Measurements from ENCODE around the gene NAP1L5. TPM values are rescaled to one million over a fixed set of nuclear protein-coding genes. Genes with fewer than 3 reads are reported as not detected.

The NAP1L5 gene
- total and polyA plus RNA-seq, 9 of the 15 experiments (the other 6 are each of a cell fraction or from before 2014, with no cell fraction given), result 2.4 to 10.6 (median 7.0) TPM

- TF ChIP-seq, protein P1, sequence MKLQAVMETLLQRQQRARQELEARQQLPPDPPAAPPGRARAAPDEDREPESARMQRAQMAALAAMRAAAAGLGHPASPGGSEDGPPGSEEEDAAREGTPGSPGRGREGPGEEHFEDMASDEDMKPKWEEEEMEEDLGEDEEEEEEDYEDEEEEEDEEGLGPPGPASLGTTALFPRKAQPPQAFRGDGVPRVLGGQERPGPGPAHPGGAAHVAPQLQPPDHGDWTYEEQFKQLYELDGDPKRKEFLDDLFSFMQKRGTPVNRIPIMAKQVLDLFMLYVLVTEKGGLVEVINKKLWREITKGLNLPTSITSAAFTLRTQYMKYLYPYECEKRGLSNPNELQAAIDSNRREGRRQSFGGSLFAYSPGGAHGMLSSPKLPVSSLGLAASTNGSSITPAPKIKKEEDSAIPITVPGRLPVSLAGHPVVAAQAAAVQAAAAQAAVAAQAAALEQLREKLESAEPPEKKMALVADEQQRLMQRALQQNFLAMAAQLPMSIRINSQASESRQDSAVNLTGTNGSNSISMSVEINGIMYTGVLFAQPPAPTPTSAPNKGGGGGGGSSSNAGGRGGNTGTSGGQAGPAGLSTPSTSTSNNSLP (IDR thresholded peaks at IDR 0.05; ENCODE audit: borderline replicate concordance, low read depth, low read length), result peak; percentile 7; the same call in 1 of the 2 replicates
- peak; percentile 54; the same call in 1 of the 2 replicates for TF ChIP-seq TCF3 (CRISPR knock-in tag; IDR thresholded peaks at IDR 0.05)
- TF ChIP-seq MED1 (CRISPR knock-in tag; IDR thresholded peaks at IDR 0.05; ENCODE audit: borderline replicate concordance), result no peak
- peak; percentile 35; the same call in 1 of the 2 replicates for TF ChIP-seq NCOR1 (IDR thresholded peaks at IDR 0.05)
- TF ChIP-seq CBFA2T2 (conservative IDR thresholded peaks at IDR 0.05), result peak; percentile 64
Measured at GRCh38 chr4:88702782-88703181, 5.2 kb upstream of the NAP1L5 start (continued).

DNA sequence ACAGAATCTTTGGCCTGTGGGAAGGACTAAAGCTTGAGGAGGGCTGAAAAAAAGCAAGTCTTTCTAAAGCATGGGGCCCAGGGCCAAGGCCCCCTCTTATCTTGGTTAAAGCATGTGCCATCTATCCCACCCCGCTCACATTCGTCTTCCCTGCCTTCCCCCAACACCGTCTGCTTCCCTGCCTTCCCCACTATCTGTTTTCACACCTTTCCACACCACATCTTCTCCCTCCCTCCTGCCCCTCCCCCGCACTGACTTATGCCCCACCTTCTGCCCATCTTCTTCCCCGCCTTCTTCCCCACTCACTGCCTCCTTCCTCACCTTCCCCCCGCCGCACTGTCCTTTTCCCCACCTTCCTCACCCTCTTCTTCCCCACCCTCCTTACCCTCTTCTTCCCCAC lies 890 bp upstream of the NAP1L5 start:
- H3K27ac ChIP-seq (ENCODE audit: extremely low read depth, low read depth, low read length), result peak overlapping the region; percentile 50; the same call in 2 of the 3 replicates
- H3K4me3 ChIP-seq, result no peak overlapping the region
- no peaks in the 10 kb centered on the region for H3K27me3 ChIP-seq (ENCODE audit: control insufficient read depth in 2 of 2, insufficient read depth in 2 of 2, low read length in 2 of 2)
- H3K9me1 ChIP-seq (ENCODE audit: control insufficient read depth, insufficient read depth, low read length), result no peaks in the 10 kb centered on the region
- intact Hi-C loops (cut with micrococcal nuclease), result no loop called here
- H3K36me3 ChIP-seq (ENCODE audit: control insufficient read depth, insufficient read depth, low read length), result no peaks in the 10 kb centered on the region
- peaks cover 8 to 14% of the 10 kb centered on the region in 2 experiments; a peak in 4 of 5 replicates for H3K4me1 ChIP-seq (replicated peaks in 1 of 2; ENCODE audit: control insufficient read depth in 2 of 2, insufficient read depth in 2 of 2, low read length in 2 of 2)
- BruUV-seq (replicated peaks), result no TSS peak
- ChIA-PET CTCF (ENCODE audit: low intra/inter-chr PET ratio) (no interaction called here), POLR2A (no interaction called here)
- peak overlapping the region; percentile 68; the same call in 1 of the 2 replicates for H3K4me2 ChIP-seq (ENCODE audit: insufficient read depth, low read length)
- peak; percentile 36 for ATAC-seq
- DNase-seq (ENCODE audit: extremely low read depth in 1 of 4, low spot score in 3 of 4), result peak; percentile 45 to 77 (median 54)
- H3K79me2 ChIP-seq (ENCODE audit: control insufficient read depth, insufficient read depth, low read length), result no peaks in the 10 kb centered on the region; the same call in 2 of the 3 replicates
- no peak for FAIRE-seq
- in situ Hi-C loops (cut with MboI), result no loop called here
- H4K20me1 ChIP-seq (replicated peaks; ENCODE audit: control insufficient read depth, insufficient read depth, low read length), result no peaks in the 10 kb centered on the region
- no peaks in the 10 kb centered on the region for H3K9me3 ChIP-seq (replicated peaks; ENCODE audit: control insufficient read depth, insufficient read depth, low read depth, low read length)
- H2AFZ ChIP-seq (ENCODE audit: low read depth, low read length), result peak overlapping the region; percentile 62; the same call in 1 of the 2 replicates
- H3K9ac ChIP-seq (ENCODE audit: insufficient read depth in 1 of 2, low read depth in 2 of 2, low read length in 2 of 2), result no peak overlapping the region
- 0% methylated on average over 1 of the region's 7 CpGs for WGBS (ENCODE audit: insufficient coverage, low coverage, missing lambda C conversion rate)
- TF ChIP-seq RBM25 (IDR thresholded peaks at IDR 0.05; ENCODE audit: low read depth, low read length, severe bottlenecking) (no peak), TEAD4 (IDR thresholded peaks at IDR 0.05; ENCODE audit: low read length) (0 out of 2 replicates have a peak, but pooled peaks have one; percentile 14), TEAD4 (CRISPR knock-in tag; IDR thresholded peaks at IDR 0.05; ENCODE audit: borderline replicate concordance) (no peak), TCF3 (CRISPR knock-in tag; IDR thresholded peaks at IDR 0.05) (peak; percentile 21; the same call in 1 of the 2 replicates), MCM2 (IDR thresholded peaks at IDR 0.05; ENCODE audit: low read depth) (no peak), DPF2 (IDR thresholded peaks at IDR 0.05) (0 out of 2 replicates have a peak, but pooled peaks have one; percentile 43), TAL1 (IDR thresholded peaks at IDR 0.05) (peak; percentile 53; the same call in 1 of the 2 replicates), USF2 (CRISPR knock-in tag; IDR thresholded peaks at IDR 0.05) (no peak), ETS2 (tag; IDR thresholded peaks at IDR 0.05; ENCODE audit: borderline replicate concordance, poor library complexity, severe bottlenecking) (no peak), PREB (CRISPR knock-in tag; IDR thresholded peaks at IDR 0.05) (no peak), PRPF4 (IDR thresholded peaks at IDR 0.05; ENCODE audit: insufficient read depth, low read depth, low read length, poor library complexity, severe bottlenecking) (no peak)
- TF ChIP-seq, protein P2, sequence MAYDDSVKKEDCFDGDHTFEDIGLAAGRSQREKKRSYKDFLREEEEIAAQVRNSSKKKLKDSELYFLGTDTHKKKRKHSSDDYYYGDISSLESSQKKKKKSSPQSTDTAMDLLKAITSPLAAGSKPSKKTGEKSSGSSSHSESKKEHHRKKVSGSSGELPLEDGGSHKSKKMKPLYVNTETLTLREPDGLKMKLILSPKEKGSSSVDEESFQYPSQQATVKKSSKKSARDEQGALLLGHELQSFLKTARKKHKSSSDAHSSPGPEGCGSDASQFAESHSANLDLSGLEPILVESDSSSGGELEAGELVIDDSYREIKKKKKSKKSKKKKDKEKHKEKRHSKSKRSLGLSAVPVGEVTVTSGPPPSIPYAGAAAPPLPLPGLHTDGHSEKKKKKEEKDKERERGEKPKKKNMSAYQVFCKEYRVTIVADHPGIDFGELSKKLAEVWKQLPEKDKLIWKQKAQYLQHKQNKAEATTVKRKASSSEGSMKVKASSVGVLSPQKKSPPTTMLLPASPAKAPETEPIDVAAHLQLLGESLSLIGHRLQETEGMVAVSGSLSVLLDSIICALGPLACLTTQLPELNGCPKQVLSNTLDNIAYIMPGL (CRISPR knock-in tag; IDR thresholded peaks at IDR 0.05), result no peak

Data from K562 (cell line).